Measurements from ENCODE around the gene FRMD4A.

DNA sequence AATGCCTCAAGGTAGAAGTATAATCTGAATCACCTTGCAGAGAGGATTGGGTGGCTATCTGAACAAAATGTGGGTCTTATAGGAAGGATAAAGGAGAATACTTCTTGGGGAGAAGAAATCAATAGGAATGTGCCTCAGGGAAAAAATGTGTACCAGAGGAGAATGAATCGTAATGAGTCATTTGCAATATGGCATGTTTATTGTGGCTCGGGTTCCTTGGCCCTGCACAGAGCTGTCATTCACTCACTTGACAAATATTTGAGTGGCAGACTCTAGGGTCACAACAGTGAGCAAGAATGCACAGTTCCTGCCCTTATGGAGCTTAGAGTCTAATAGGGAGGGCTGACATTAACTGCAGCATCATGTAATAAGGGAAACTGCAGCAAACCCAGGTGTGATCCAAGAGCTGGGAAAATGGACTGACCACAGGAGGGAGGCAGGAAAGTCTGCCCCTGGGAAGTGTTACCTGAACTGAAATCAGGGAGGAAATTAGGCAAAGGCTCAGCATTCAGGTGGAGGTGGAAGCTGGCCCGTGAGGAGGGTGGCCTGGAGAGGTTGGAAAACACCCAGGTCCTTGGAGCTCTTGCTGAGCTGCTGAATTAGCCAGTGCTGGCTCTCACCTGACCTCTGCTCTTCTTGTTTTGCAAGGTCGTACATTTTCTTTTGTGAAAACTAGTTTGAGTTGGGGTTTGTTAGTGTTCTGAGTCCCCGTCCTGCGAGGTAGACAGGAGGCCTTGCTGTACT lies 203.9 kb downstream of the FRMD4A start:
- no peak for TF ChIP-seq RAD21 (IDR thresholded peaks at IDR 0.05; ENCODE audit: low read length)
- TF ChIP-seq, protein P1, sequence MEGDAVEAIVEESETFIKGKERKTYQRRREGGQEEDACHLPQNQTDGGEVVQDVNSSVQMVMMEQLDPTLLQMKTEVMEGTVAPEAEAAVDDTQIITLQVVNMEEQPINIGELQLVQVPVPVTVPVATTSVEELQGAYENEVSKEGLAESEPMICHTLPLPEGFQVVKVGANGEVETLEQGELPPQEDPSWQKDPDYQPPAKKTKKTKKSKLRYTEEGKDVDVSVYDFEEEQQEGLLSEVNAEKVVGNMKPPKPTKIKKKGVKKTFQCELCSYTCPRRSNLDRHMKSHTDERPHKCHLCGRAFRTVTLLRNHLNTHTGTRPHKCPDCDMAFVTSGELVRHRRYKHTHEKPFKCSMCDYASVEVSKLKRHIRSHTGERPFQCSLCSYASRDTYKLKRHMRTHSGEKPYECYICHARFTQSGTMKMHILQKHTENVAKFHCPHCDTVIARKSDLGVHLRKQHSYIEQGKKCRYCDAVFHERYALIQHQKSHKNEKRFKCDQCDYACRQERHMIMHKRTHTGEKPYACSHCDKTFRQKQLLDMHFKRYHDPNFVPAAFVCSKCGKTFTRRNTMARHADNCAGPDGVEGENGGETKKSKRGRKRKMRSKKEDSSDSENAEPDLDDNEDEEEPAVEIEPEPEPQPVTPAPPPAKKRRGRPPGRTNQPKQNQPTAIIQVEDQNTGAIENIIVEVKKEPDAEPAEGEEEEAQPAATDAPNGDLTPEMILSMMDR (conservative IDR thresholded peaks at IDR 0.05; ENCODE audit: low read depth, low read length) = no peak
- TF ChIP-seq POLR2A (IDR thresholded peaks at IDR 0.05; ENCODE audit: low read depth, low read length) = no peak
- TF ChIP-seq SMC3 (IDR thresholded peaks at IDR 0.05; ENCODE audit: low read depth, low read length) = no peak
- TF ChIP-seq NFE2L2 (IDR thresholded peaks at IDR 0.05; ENCODE audit: low read depth, low read length) = no peak
- no peak for TF ChIP-seq RFX5 (IDR thresholded peaks at IDR 0.05; ENCODE audit: low read depth, low read length)
- no peak for TF ChIP-seq MXI1 (IDR thresholded peaks at IDR 0.05; ENCODE audit: borderline replicate concordance, low read depth, low read length)
- no peak for TF ChIP-seq CHD1 (IDR thresholded peaks at IDR 0.05; ENCODE audit: low read depth, low read length)
- TF ChIP-seq, protein P2, sequence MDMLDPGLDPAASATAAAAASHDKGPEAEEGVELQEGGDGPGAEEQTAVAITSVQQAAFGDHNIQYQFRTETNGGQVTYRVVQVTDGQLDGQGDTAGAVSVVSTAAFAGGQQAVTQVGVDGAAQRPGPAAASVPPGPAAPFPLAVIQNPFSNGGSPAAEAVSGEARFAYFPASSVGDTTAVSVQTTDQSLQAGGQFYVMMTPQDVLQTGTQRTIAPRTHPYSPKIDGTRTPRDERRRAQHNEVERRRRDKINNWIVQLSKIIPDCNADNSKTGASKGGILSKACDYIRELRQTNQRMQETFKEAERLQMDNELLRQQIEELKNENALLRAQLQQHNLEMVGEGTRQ (IDR thresholded peaks at IDR 0.05; ENCODE audit: low read depth, low read length) = no peak

Data from IMR-90 (cell line).